ENCODE measurements around the gene CUBN.

Gene CUBN

DNA sequence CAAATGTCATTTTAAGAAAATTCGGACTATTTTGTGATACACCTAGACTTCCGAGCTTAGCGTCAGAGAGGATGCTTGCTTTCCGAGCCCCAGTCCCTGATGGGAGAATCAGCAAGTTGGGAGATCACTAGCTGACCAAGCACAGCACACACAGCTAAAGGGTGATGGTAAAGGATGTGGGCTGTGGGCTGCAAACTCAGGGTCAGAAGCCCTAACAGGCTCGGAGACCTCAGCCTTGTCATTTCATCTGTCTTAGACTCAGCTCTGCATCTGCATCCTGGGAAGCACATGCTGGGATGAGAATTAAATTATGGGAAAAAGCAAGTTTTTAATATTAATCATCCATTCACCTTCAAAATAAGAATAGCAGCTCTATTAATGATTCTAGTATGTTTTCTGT, 3.3 kb downstream of the CUBN start:
- Histone ChIP-seq H3K4ac (ENCODE audit: low read depth, low read length) (no peak overlapping the region), H2BK120ac (ENCODE audit: low read depth, low read length) (no peak overlapping the region), H3K4me2 (ENCODE audit: low read length) (no peak overlapping the region), H4K5ac (ENCODE audit: low read length) (no peak overlapping the region), H3K56ac (ENCODE audit: low read length) (no peak overlapping the region), H3K4me3 (ENCODE audit: low read length) (no peak overlapping the region), H3K9ac (ENCODE audit: low read length) (no peak overlapping the region), H2BK5ac (ENCODE audit: low read length) (no peak overlapping the region), H3K23ac (ENCODE audit: low read length) (no peak overlapping the region), H3K4me1 (ENCODE audit: control insufficient read depth, low read depth, low read length) (no peaks in the 10 kb centered on the region), H3K18ac (ENCODE audit: low read length) (no peak overlapping the region), H4K8ac (ENCODE audit: low read depth, low read length) (no peak overlapping the region), H3K27ac (ENCODE audit: low read depth, low read length) (no peak overlapping the region), H3K36me3 (ENCODE audit: control insufficient read depth, insufficient read depth, low read length) (no peaks in the 10 kb centered on the region), H2BK15ac (replicated peaks; ENCODE audit: low read depth) (no peak overlapping the region), H2AK5ac (ENCODE audit: low read length) (no peak overlapping the region), H3K27me3 (ENCODE audit: insufficient read depth, low read length, poor library complexity) (no peaks in the 10 kb centered on the region), H3K79me1 (ENCODE audit: low read length) (no peaks in the 10 kb centered on the region), H3K79me2 (ENCODE audit: control insufficient read depth, insufficient read depth, low read length) (no peaks in the 10 kb centered on the region)
- WGBS (ENCODE audit: extremely low coverage, insufficient coverage, low lambda C conversion rate) = no CpG with 5 or more reads among the region's 5 CpGs
- no peak for DNase-seq

DNA sequence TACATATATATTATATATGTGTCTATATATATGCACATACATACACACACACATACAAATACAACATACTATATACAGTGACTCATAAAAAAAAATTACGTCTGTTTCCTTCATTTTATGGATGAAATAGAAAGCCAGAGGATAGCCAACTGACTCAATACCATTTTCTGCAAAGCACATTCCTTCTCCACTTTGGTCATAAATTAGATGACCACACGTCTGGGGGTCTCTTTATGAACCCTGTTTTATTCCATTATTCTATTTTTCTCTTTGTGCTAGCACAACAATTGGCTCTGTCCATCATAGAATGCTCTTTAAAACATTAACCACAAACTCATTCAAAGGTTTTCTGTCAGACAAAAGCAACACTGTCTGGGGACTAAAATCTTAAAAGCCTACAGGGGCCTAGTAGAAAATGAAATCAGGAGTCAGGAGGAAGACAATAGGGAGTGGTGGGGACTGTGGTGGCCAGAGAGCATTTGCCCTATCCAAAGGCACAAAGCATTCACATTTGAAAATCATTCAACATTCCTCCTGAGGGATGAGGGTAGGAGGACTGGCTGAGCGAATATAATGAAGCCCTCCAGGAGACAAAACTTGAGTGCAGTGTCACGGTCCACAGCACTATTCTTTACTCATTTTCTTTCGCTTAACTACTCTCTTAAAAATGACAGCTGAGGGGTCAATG, 4.3 kb downstream of the CUBN start:
- no peaks in the 10 kb centered on the region for H3K36me3 ChIP-seq (ENCODE audit: control insufficient read depth, insufficient read depth, low read length)
- no peak overlapping the region for H3K4me3 ChIP-seq (ENCODE audit: low read length)
- H3K56ac ChIP-seq (ENCODE audit: low read length) = no peak overlapping the region
- H3K4me1 ChIP-seq (ENCODE audit: control insufficient read depth, low read depth, low read length) = no peaks in the 10 kb centered on the region
- H3K27ac ChIP-seq (ENCODE audit: low read depth, low read length) = no peak overlapping the region
- H3K4ac ChIP-seq (ENCODE audit: low read depth, low read length) = peak overlapping the region; percentile 7
- no peak overlapping the region for H4K5ac ChIP-seq (ENCODE audit: low read length)
- H3K4me2 ChIP-seq (ENCODE audit: low read length) = no peak overlapping the region
- H3K27me3 ChIP-seq (ENCODE audit: insufficient read depth, low read length, poor library complexity) = no peaks in the 10 kb centered on the region
- H4K8ac ChIP-seq (ENCODE audit: low read depth, low read length) = no peak overlapping the region
- H2AK5ac ChIP-seq (ENCODE audit: low read length) = no peak overlapping the region
- no peak overlapping the region for H2BK15ac ChIP-seq (replicated peaks; ENCODE audit: low read depth)
- WGBS (ENCODE audit: extremely low coverage, insufficient coverage, low lambda C conversion rate) = no CpG with 5 or more reads among the region's 5 CpGs
- H3K23ac ChIP-seq (ENCODE audit: low read length) = no peak overlapping the region
- H2BK5ac ChIP-seq (ENCODE audit: low read length) = no peak overlapping the region
- H3K18ac ChIP-seq (ENCODE audit: low read length) = no peak overlapping the region
- no peaks in the 10 kb centered on the region for H3K79me1 ChIP-seq (ENCODE audit: low read length)
- no peak for DNase-seq
- H3K79me2 ChIP-seq (ENCODE audit: control insufficient read depth, insufficient read depth, low read length) = no peaks in the 10 kb centered on the region
- H3K9ac ChIP-seq (ENCODE audit: low read length) = no peak overlapping the region
- no peak overlapping the region for H2BK120ac ChIP-seq (ENCODE audit: low read depth, low read length)

- H3K79me2 ChIP-seq (ENCODE audit: control insufficient read depth, insufficient read depth, low read length) = no peaks in the 10 kb centered on the region
- no peak overlapping the region for H4K5ac ChIP-seq (ENCODE audit: low read length)
- H2BK5ac ChIP-seq (ENCODE audit: low read length) = no peak overlapping the region
- H3K27me3 ChIP-seq (ENCODE audit: insufficient read depth, low read length, poor library complexity) = no peaks in the 10 kb centered on the region
- no peak overlapping the region for H3K27ac ChIP-seq (ENCODE audit: low read depth, low read length)
- no peak overlapping the region for H3K18ac ChIP-seq (ENCODE audit: low read length)
- H3K79me1 ChIP-seq (ENCODE audit: low read length) = no peaks in the 10 kb centered on the region
- no peak overlapping the region for H3K23ac ChIP-seq (ENCODE audit: low read length)
- H3K9ac ChIP-seq (ENCODE audit: low read length) = no peak overlapping the region
- H3K4me1 ChIP-seq (ENCODE audit: control insufficient read depth, low read depth, low read length) = no peaks in the 10 kb centered on the region
- H4K8ac ChIP-seq (ENCODE audit: low read depth, low read length) = no peak overlapping the region
- H3K4ac ChIP-seq (ENCODE audit: low read depth, low read length) = no peak overlapping the region
- H2BK15ac ChIP-seq (replicated peaks; ENCODE audit: low read depth) = no peak overlapping the region
- H2AK5ac ChIP-seq (ENCODE audit: low read length) = no peak overlapping the region
- H3K4me3 ChIP-seq (ENCODE audit: low read length) = no peak overlapping the region
- no peak overlapping the region for H3K56ac ChIP-seq (ENCODE audit: low read length)
- no peak overlapping the region for H2BK120ac ChIP-seq (ENCODE audit: low read depth, low read length)
- no peak for DNase-seq
- H3K4me2 ChIP-seq (ENCODE audit: low read length) = no peak overlapping the region
- WGBS (ENCODE audit: extremely low coverage, insufficient coverage, low lambda C conversion rate) = no CpG with 5 or more reads among the region's 3 CpGs
- H3K36me3 ChIP-seq (ENCODE audit: control insufficient read depth, insufficient read depth, low read length) = no peaks in the 10 kb centered on the region
These were observed 5.7 kb downstream of the CUBN start for GRCh38 chr10:17123961-17124360.

- Histone ChIP-seq H3K9ac (ENCODE audit: low read length) (no peak overlapping the region), H2AK5ac (ENCODE audit: low read length) (no peak overlapping the region), H2BK120ac (ENCODE audit: low read depth, low read length) (no peak overlapping the region), H3K36me3 (ENCODE audit: control insufficient read depth, insufficient read depth, low read length) (no peaks in the 10 kb centered on the region), H3K4me3 (ENCODE audit: low read length) (no peak overlapping the region), H4K5ac (ENCODE audit: low read length) (no peak overlapping the region), H2BK5ac (ENCODE audit: low read length) (no peak overlapping the region), H3K18ac (ENCODE audit: low read length) (no peak overlapping the region), H4K8ac (ENCODE audit: low read depth, low read length) (no peak overlapping the region), H3K56ac (ENCODE audit: low read length) (no peak overlapping the region), H3K4ac (ENCODE audit: low read depth, low read length) (no peak overlapping the region), H3K4me2 (ENCODE audit: low read length) (no peak overlapping the region), H3K4me1 (ENCODE audit: control insufficient read depth, low read depth, low read length) (no peaks in the 10 kb centered on the region), H3K27me3 (ENCODE audit: insufficient read depth, low read length, poor library complexity) (no peaks in the 10 kb centered on the region), H3K23ac (ENCODE audit: low read length) (no peak overlapping the region), H3K79me1 (ENCODE audit: low read length) (no peaks in the 10 kb centered on the region), H3K27ac (ENCODE audit: low read depth, low read length) (no peak overlapping the region), H2BK15ac (replicated peaks; ENCODE audit: low read depth) (no peak overlapping the region), H3K79me2 (ENCODE audit: control insufficient read depth, insufficient read depth, low read length) (no peaks in the 10 kb centered on the region)
- WGBS (ENCODE audit: extremely low coverage, insufficient coverage, low lambda C conversion rate) = no CpG with 5 or more reads among the region's 5 CpGs
- DNase-seq = no peak
These were observed 6.6 kb downstream of the CUBN start for GRCh38 chr10:17122726-17123661.

- no peak for DNase-seq
- Histone ChIP-seq H3K4ac (ENCODE audit: low read depth, low read length) (no peak overlapping the region), H2BK120ac (ENCODE audit: low read depth, low read length) (no peak overlapping the region), H2BK5ac (ENCODE audit: low read length) (no peak overlapping the region), H4K8ac (ENCODE audit: low read depth, low read length) (no peak overlapping the region), H3K9ac (ENCODE audit: low read length) (no peak overlapping the region), H3K4me1 (ENCODE audit: control insufficient read depth, low read depth, low read length) (no peaks in the 10 kb centered on the region), H3K56ac (ENCODE audit: low read length) (no peak overlapping the region), H2AK5ac (ENCODE audit: low read length) (no peak overlapping the region), H3K79me1 (ENCODE audit: low read length) (no peaks in the 10 kb centered on the region), H3K23ac (ENCODE audit: low read length) (no peak overlapping the region), H4K5ac (ENCODE audit: low read length) (no peak overlapping the region), H3K4me2 (ENCODE audit: low read length) (no peak overlapping the region), H3K4me3 (ENCODE audit: low read length) (no peak overlapping the region), H3K79me2 (ENCODE audit: control insufficient read depth, insufficient read depth, low read length) (no peaks in the 10 kb centered on the region), H3K18ac (ENCODE audit: low read length) (peak overlapping the region; percentile 65), H3K27me3 (ENCODE audit: insufficient read depth, low read length, poor library complexity) (no peaks in the 10 kb centered on the region), H3K36me3 (ENCODE audit: control insufficient read depth, insufficient read depth, low read length) (no peaks in the 10 kb centered on the region), H2BK15ac (replicated peaks; ENCODE audit: low read depth) (no peak overlapping the region), H3K27ac (ENCODE audit: low read depth, low read length) (no peak overlapping the region)
- no CpG with 5 or more reads among the region's 2 CpGs for WGBS (ENCODE audit: extremely low coverage, insufficient coverage, low lambda C conversion rate)
These were observed 7.6 kb downstream of the CUBN start for GRCh38 chr10:17122052-17122451.
